ENCODE results near the gene EXOC3L1.

The EXOC3L1 gene

GRCh38 chr16:67198238-67198734 is 8.3 kb upstream of the EXOC3L1 start:
- DNase-seq, result peak in 1 of 2 experiments; percentile 39

DNA sequence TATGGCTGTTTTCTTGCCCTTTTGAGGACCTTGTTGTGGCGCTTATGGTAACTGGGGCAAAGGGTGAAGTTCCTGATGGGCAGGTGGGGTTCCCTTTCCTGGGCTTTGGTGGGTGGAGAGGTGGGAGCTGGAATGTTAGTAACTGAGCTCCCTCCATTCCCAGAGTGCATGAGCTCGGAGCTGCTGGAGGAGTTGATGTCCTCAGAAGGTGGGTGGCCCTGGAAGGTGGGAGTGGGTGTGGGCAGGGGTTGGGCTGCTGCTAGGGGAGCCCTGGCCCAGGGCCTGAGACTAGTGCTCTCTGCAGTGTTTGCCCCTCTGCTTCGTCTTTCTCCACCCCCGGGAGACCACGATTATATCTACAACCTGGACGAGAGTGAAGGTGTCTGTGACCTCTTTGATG is 7.8 kb upstream of the EXOC3L1 start:
- no peak for DNase-seq

- no peak for DNase-seq
These were observed 6.9 kb upstream of the EXOC3L1 start for GRCh38 chr16:67196881-67197280.

DNA sequence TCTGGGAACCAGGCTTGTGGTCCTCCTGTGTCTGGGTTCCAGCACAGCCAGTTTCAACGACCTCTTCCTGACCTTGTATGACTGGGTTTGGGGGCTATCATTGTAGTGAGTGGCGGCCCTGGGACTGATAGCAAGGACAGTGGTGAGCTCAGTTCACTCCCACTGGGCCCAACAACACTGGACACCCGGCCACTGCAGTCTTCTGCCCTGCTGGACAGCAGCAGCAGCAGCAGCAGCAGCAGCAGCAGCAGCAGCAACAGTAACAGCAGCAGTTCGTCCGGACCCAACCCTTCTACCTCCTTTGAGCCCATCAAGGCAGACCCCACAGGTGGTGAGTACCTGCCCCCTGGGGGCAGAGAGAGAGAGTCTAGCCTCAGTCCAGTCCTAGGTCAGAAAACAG is 5.7 kb upstream of the EXOC3L1 start:
- no peak for DNase-seq

DNA sequence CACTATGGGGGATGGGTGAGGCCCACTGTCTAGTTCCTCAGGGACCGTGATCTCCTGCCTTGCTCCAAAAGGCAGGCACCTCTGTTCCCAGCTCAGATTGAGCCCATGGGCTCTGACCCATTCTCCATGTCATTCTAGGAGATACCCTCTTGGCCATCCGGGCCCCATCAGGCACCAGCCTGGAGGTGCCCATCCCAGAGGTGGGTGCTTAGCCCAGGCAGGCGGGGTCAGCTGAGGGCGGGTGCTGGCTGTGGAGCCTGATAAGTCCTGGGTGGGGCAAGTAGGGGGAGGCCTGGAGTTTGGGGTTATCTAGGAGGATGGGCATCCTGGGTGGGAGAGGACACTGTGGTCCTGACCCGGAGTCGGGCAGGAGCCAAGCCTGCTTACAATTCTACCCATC is 4.3 kb upstream of the EXOC3L1 start:
- no peak for DNase-seq

DNA sequence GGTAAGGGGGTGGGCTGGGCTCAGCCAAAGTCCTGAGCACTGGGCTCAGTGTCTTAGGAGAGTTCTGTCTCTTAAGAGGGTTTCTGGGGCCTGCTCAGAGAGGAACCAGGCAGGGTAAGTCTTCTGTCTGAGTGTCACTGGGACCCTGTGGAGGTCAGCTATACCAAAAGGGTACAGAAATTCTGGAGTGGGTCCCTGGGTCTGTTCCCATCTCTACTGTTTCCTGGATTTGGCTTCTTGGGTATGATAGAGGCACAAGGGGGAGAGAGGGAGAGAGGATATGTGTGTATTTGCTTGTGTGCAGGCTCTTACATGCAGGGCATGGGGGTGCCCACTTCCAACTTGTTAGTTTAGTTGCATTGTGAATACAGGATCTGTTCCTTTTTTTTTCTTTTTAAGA is 3.6 kb upstream of the EXOC3L1 start:
- no peak for DNase-seq

GRCh38 chr16:67192781-67193361 is 2.9 kb upstream of the EXOC3L1 start:
- no peak for DNase-seq

GRCh38 chr16:67191995-67192681 is 2.2 kb upstream of the EXOC3L1 start, which contains the start of gene E2F4:
Gene E2F4, plus strand, starts transcription at chr16:67192155. Its CDS starts 73 bp downstream, at chr16:67192228.
- DNase-seq, result peak; percentile 89 to 91

- DNase-seq, result no peak
These were observed 1.6 kb upstream of the EXOC3L1 start for GRCh38 chr16:67191411-67191994.

DNA sequence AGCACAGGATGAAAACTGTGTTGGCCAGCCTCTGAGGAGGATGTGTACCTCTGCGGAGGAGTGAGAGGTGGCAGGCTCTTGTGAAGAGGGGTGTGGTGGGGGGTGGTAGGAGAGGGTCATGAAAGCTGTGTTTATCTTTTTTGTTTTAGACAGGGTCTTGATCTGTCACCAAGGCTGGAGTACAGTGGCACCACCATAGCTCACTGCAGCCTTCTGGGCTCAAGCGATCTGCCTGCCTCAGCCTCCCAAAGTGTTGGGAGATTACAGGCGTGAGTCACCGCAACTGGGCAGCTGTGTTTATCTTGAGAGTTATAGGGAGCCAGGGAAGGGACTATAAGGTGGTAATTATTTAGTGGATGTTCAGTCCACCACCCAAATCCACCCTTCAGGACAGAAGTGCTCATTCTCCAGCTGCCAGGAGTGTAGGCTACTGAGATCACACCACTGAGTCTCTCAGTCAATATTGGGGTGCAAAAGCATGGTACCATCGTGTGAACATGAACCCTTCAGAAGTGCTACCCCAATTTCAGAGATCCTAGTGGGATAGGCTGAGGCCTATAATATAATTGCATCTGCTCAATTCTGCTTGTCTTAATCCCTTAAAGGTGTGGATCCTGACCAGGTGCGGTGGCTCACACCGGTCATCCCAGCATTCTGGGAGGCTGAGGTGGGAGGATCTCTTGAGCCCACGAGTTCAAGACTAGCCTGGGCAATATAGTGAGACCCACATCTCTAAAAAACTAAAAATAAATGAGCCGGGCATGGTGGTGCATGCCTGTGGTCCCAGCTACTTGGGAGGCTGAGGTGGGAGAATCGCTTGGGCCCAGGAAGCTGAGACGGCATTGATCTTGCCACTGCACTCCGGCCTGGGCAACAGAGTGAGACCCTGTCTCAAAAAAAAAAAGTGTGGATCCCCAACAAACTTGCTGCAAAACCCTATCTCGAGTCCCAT is 788 bp upstream of the EXOC3L1 start:
- DNase-seq, result no peak

DNA sequence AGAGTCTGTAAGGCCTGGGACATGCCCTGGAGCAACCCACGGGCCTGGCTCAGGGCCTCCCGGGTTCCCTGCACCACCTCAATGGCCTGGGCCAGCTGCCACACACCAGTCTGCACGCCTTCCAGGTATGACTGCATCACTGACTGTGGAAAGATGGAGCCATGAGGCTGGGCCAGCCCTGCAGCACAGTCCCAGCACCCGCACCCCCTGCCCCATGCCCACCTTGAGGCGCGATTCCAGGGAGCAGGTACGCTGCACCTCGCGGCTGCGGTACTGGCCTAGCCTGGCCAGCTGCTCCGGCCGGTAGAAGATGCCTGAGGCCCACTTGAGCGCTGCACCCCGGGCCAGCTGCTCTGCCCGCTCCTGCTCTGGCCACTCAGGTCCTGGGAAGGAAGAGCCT is 1.1 kb downstream of the EXOC3L1 start:
- DNase-seq, result no peak

DNA sequence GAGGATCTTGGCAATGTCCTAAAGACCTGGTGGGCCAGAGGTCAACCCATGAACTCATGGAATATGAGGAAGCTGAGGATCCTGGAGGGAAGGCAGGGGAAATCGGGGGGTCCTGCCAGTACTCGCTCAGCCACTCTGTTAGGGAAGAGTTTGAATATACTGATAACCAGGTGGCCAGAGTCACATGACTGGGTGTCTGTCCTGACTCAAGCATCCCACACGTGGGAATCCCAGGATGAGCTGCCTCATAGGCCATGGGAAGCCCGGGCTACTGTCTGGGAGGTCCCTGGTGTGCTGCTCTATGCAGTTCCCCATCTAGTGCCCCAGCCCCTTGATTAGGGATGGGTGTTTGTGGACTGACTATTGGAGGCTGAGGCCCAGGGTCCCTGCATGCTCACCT is 1.6 kb downstream of the EXOC3L1 start:
- no peak for DNase-seq

DNA sequence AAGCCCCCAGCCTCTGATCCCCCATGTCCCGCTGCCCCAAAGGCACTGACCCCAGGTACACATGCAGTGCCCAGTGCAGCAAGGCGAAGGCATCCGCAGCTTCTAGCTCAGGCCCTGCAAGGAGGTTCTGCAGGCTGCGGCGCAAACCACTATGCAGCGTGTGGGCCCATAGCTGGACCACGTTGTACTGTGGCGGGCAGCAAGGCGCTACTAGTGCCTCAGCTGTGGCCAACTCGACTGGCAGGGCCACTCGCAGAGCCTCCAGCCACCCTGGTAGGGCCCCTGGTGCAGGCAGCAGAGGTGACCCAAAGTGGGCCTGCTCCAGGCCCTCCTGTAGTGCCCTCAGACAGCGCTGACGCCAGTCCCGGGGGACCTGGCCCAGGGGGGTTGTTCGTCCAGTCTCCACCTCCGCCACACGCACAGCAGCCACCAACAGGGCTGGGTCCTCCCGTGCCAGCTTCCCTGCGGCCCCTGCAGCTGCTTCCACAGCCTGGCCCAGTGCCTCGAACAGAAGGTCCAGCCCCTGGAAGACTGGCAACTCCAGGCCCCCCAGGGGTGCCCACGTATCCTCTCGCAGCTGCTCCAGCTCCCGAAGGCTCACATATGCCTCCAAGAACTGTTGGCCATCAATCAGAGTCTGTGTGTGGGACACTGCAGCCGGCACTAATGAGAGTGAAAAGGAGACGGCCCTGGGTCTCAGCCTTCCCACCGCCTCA is 2.6 kb downstream of the EXOC3L1 start:
- no peak for DNase-seq

DNA sequence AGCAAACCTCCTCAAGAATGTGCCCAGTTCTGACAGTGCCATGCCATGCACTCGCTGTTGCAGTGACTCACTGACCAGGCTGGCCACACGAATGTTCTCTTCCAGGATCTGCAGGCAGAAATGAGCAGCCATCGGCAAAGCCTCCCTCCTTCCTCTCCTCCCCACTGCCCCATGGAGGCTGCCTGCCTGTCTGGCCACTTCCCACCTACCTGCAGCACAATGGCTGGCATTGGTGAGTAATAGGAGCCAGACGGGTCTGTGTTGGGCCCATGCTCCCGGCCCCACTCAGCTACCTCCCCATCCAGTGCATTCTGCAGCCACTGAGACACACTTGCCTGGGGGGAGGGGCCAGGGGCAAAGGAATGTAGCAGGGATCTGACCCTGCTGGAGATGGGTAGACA is 3.4 kb downstream of the EXOC3L1 start:
- no peak for DNase-seq

GRCh38 chr16:67185651-67186134 is 4.2 kb downstream of the EXOC3L1 start:
- DNase-seq, result no peak

- DNase-seq, result peak; percentile 91 to 92
These were observed 4.8 kb downstream of the EXOC3L1 start for GRCh38 chr16:67184995-67185650.

GRCh38 chr16:67184453-67184994 is 5.4 kb downstream of the EXOC3L1 start:
- no peak for DNase-seq

DNA sequence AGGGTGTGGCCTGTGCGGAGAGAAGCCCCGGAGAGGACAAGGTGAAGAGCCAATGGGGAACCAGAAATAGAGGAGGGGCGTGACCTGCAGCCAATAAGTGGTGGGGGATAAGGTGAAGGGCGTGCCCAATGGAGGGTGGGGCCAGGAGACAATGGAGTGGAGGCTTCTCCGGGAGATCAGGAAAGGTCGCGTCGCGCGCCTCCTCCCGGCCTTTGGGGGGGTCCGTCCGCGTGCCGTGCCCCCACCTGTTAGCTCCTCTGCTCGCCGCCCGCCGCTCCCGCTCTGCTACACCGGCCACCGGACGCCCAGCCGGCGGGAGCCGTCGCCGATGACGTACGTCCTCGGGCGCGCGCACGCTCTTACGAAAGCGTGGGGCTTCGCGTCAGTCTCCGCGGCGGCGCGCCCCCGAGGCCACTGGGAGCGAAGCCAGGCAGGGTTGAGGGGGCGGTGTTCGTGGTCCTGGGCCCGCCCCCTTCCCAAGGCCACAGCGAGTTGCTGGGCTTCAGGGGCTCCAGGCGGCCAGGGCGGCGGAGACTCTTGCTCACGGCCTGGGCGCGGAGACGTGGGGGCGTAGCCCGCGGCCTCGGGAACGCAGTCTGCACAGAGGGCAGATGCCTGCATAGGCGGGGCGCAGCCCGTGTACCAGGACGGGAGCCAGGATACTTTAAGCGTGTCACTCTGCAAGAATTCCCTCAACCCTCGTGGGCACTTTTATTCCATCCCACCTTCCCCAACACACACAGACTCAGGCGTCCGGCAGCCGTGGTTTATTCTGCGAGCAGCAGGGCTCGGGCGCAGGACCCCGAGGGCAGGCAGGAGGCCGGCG is 6.1 kb downstream of the EXOC3L1 start, which contains the start of gene MATCAP1:
Gene MATCAP1, minus strand, starts transcription at position 337 of the 826 bp plus-strand sequence. CDS start 3,353 bp downstream, outside the sequence.
- DNase-seq, result peak; percentile 95 to 97

DNA sequence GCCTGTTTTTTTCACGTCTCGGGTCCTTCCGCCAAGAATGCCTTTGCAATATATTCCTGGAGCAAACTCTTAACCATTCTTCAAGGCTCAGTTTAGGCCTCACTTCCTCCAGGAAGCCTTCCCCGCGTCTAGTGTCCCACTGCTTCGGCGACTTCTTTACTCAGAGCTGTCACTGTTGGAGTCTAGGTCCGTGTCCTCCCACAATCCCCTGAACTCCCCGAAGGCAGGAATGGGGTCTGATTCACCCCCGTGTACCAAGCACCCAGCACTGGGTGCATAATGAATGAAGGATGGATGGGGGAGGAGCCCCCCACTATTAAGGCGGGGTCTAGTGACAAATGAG is 6.7 kb downstream of the EXOC3L1 start:
- no peak for DNase-seq

- DNase-seq, result no peak
These were observed 7.6 kb downstream of the EXOC3L1 start for GRCh38 chr16:67182288-67182687.
